Renal cortical epithelial cell (primary cell): Measurements from ENCODE around the gene BABAM2. TPM values are rescaled to one million over a fixed set of nuclear protein-coding genes. Genes with fewer than 3 reads are reported as not detected.

Experiments
- DNase-seq: peaks from one replicate; pipeline ENCODE4 v3.0.0-alpha.2; 2011; ENCODE audit warnings: low read depth
- total RNA-seq: library from RNA; depleted of rRNA; stranded (reverse); fragments of >200 nt; gene quantifications from 2 replicates; pipeline ENCODE4 v1.2.3, GENCODE V29; 2014

BABAM2 gene
- total RNA-seq, 1 donor from 2014 or later, result 57.3 TPM

DNA sequence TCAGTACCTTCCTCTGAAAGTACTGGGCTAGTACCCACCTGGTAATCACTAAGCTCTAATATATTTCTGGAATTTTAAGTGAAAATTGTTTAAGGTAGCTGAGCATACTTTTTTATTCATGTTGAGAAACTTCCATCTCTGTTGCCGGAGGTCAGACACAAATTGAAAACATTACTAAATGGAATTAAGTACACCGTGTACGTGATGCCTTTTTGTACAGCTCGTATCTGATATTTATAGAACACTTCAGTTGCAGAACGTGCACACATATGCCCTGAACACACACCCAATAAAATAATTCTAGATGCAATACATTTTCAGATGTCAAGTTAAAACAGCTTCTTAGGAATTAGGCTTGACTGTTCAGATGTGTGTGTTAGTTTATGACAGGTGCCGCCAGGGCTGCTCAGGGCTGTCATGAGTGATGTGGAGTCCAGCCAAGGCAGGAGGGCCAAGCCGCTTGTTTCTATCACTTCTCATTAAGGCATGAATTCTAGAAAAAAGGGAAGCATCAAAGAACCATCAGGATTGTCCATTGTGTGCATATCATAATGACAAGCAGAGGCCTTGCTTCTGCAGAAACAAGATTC, 421.2 kb downstream of the BABAM2 start:
- no peak for DNase-seq

DNA sequence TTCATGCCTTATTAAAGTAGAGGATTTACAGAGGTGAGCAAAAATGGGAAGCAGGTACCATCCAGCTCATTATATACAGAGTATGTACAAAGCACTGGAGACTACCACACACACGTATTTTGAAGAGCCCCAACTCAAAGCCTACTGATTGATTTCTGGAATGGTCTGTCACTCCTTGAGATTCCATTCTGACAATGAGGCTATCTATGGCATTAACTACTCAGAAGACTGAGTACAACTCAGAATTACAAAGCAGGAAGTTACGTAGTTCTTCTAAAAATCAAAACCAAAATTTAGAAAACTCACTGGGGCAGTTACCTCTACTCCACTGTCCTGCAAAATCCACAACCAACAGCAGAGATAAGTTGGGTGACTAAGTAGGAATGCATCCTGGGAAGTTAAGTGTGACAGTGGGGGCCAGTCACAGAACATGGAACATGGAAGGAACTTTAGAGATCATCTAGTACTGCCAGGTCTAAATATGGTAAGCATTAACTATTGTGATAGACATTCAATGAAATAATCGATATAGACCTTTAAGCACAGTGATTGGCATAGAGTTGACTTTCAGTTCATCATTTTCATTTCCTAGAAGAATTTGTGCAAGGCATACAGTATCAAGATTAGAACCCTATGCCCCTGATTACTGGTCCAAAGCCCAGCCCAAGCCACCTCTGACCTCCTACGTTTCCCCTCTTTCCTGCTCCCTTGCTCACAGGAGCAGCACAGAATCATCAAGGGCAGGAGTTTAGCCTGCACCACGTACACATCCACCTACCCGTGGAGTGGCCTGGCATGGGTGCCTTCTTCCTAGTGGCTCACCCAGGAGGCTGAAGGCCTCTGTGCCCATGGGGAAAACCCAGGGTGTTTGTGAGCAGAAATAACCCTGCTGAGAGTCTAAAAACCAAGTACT, 422.0 kb downstream of the BABAM2 start:
- no peak for DNase-seq

DNA sequence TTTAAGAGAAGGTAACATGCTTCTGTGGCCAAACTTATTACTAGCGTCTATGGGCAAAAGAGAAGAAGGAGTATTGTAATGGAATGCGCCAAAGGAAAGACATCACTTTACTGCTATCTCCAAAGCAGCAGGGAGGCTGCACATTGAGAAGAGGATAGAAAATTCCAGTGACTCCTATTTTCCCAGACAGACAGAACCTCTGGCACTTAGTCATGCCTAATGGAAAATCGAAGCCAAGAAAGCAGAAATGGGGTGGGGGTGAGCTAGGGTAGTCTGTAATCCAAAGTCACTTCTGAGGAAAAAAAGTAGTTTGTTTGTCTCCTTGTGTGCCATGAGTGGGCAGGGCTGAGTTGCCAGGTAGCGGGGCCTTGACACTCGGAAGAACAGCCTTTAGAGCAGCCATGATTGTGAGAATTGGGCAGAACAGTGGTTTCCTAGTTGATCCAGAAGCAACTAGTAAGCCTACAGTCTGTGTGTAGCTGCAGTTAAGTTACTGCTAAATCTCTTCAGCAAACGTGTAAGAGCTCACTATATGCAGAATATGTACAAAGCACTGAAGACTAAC, 422.8 kb downstream of the BABAM2 start:
- no peak for DNase-seq

DNA sequence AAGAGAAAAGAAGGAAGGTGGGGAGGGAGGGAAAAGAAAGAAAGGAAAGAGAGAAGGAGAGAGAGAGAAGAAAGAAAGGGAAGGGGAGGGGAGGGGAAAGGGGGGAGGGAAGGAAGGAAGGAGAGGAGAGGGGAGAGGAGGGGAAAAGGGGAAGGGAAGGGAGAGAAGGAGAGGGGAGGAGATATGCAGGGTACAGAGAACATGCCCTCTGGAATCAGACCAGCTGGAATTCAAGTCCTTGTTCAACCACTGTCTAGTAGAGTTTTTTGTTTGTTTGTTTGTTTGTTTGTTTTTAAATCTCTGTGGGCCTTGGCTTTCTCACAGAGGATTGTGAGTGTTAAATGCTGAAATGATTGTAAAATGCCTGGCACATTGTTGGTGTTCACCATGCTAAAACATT, 424.4 kb downstream of the BABAM2 start:
- DNase-seq, result no peak

DNA sequence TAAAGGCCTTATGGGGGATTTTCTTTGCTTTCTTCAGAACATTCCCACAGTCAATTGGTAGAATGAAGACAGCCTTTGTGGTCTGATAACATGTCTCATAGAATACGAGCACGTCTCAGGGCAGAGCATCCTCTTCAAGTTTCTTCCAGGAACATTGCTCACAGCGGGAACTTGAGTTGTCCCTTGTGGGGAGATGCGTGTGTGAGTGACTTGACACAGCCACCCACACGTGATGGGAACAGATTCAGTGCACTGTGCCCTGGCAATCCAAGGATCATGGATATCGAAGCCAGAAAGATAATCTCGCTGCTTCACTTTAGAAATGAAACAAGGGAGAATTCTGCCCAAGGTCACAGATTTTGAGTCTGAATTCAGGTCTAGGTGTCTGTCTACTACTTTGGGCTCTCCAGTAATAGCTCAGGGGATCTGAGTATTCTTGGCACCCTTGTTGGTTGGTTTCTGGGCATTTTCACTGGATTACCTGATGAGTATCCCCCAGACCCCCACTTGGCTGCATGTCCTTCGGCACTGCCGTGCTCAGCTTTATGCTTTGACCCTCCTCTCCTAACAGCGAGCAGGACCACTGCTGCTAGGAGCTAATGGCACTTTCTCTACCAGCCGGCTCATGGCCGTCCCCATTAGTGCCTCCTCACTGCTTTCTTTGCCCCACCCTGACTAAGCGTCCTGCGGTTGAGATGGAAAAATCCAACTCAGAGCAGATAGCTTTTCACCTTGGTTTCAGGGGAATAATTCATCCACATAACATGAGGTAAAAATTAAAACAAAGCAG, 426.2 kb downstream of the BABAM2 start:
- DNase-seq, result no peak

DNA sequence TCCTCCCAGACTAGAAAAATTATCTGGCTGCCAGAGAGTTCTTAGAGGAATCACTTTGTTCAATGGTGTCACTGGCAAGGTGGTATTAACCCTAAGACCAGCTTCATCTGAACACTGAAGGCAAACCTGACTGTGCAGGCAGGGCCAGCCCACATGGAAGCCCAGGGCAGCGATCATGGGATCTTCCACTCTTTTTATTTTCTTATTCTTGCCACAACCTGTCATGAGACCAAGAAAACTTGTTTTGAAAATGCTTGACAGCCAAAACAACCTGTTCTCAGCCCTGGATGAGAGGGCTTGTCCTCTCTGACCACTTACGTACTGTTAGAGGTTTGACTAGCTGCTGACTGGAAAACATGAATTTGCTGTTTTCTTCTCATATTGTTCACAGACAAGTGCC, 426.9 kb downstream of the BABAM2 start:
- DNase-seq, result no peak

DNA sequence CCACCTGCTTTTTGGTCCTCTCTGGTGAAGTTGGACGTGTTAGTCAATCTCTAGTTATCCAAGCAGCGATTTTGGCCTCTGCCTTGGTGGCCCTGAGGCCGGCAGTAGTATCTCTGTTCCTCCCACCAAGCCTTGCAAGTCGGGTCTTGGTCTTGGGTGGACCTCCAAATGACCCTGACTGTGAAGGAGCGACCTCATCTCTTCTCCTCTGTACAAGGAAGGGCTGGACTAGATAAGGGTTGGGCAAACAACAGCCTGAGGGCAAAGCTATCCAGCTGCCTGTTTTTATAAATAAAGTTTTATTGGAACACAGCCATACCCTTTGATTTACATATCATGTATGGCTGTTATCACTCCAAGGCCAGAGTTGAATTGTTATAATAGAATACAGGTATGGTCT, 427.5 kb downstream of the BABAM2 start:
- no peak for DNase-seq

DNA sequence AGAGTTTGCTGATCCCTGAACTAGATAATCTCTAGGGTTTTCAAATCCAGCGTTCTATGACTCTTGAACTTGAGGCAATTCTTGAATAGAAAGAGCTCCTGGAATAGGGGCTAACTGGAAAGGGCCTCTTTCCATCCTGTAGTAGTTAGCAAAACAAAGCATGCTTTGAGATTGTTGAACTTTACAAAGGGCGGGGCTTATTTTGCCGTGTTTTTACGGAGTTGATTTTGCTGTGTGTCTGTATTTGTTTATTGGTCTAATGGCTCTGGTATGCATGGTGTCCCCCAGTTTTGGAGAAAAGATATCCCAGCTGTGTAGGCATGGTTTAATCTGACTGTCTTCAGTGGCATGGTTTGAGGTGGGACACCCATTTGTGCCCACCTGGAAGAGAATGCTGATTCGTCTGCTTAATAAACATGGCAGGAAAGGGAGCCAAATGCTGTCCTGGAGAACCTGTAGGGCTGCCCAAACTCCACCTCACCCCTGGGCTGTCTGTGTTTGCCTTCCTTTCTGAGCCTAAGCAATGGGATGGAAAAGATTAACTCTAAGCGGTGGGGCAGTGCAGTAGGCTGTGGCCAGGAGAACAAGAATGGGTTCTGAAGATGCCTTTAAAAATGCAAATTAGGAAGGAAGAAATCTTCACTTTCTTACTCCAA, 428.1 kb downstream of the BABAM2 start:
- no peak for DNase-seq

DNA sequence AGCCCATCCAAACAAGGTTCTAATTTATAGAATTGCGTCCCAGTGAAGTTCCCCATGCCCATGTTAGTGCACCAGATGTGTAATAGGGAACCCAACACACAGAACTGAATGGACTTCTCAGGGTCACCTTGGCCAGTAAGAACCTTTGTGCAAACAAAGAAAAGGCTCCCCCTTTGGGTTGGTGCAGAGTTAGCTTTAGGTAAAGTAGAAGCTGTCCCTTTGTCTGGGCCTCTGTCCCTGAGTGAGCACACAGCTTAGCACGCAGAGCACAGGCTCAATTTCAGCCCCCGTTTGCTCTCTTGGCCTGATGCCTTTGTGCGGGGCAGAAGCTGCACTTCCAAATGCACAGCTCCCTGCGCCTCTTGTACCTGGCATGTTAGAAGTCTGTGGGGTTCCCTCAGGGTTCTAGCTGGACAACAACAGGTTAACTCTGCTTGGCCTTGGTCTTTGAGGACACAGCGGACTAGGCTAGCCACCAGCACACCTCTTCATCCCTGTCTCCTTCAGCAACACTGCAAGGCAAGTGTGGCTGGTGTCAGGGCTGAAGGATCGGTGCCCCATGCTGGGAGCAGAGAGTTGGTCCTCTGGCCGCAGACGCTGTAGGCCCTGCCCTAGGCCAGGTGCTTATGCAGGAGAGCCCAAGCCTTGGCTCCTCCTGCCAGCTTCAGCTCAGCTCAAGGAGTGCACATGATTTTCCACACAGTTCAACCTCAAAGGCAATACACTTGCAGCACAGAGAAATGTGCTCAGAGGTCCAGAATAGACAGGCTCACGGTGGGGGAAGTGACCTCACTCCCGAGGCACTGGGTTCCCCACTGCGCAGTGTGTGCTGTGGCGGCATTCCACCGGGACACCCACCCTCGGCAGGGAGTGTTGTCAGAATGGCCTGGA, 428.8 kb downstream of the BABAM2 start:
- no peak for DNase-seq

DNA sequence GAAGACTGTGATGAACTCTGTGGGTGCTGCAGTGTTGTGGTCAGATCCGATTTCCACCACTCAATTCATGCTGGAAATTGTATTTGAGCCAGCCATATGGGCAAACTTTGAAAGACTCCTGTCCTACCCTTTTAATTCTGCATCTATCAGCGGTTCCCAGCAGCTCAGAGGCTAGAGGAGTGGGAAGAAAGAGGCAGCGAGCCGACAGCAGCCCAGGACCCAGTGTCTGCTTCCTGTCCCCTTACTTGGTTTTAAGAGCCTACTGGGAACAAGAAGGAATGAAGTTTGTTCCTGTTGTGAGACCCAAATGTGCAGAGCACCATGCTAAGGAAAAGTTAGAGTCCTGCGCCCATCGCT, 429.5 kb downstream of the BABAM2 start:
- DNase-seq, result no peak

DNA sequence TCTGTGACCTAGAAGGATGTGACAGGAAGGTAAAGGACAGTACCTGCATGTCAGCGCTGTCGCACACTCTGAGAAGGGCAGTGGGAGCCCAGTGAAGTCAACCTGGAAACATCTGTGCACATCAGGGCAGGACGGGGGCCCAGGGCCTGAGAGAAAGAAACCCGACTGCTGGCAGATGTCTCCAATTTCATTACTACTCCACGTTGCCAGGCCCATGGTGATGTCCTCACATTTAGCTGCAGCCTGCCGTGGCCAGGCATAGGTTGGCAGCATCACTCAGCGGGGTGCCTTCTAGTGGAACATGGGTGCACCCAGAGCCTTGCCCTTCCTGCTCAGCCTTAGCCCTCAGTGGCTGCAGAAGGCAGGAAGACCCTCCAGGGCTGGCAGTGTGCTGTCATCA, 429.8 kb downstream of the BABAM2 start:
- no peak for DNase-seq

DNA sequence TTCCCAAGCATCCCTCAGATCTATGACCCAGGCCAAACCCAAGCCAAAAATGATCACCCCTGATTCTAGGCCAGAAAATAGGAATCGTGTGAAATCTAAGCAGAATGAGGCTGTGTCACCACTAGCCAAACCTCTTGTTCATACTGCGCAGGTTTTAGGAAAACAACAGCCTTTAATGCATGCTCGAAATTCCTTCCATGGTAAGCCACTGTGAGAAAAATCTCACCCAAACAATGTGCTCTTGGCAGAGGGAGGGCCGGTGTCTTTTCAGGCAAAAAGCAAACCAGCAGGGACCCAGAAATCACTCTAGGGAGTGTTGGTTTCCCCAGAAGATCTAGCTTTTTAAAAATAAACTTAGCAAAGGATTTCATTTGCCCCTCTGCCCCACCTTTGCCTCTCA, 430.9 kb downstream of the BABAM2 start:
- peak; percentile 21 for DNase-seq

DNA sequence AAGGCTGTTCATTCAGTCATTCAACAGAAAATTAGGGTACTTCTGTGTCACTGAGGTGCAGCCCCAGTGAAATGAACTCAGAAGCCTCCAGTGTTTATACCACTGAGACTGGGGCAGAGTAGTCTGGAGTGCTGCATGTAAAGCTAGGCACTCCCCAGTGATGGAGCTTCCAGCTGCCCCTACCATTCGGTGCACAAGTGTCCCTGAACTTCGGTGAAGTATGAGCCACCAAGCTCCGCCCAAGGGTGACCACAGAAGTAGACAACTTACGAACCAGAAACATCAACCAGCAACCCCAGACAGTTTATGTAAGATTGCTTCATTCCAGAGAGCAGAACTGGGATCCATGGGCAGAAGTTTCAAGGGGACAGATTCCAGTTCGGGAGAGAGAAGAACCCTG, 431.5 kb downstream of the BABAM2 start:
- DNase-seq, result no peak

DNA sequence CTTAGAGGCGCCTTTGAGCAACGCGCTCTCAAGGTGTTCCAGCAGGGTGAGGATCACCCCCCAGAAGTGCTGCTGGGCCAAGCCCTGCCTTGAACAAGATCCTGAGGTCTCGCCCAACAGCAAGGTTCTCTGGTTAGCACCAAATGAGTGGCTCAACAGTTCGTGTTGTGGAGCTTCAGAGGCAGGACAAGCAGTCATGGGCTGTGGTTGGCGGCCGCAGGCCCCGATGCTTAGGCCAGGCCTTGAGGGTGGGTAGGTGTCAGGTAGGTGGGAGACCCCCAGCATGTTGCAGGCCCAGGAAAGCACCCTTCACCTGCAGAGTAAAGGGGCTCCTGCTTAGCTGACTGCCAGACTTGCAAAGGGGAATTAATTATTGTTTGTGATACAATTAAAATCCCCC, 431.9 kb downstream of the BABAM2 start:
- no peak for DNase-seq

DNA sequence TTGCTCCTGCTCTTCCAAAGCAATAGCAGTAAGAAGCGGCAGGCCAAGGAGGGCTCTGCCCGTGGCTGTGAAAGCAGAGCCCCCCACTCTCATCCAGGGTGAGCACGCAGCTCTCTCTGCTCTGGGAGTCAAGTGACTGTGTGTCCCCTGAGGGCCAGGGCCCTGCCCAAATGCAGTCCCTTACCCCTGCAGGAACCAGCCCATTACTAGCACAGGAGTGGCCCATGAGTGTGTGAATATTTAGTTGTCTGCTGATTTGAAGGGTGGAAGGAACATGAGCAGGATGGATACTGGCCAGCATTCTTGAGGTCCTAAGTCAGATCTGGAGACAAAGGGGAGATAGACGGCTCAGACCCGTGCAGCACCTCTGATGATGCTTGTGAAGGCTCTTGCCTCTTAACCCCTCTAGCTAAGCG, 432.5 kb downstream of the BABAM2 start:
- no peak for DNase-seq

DNA sequence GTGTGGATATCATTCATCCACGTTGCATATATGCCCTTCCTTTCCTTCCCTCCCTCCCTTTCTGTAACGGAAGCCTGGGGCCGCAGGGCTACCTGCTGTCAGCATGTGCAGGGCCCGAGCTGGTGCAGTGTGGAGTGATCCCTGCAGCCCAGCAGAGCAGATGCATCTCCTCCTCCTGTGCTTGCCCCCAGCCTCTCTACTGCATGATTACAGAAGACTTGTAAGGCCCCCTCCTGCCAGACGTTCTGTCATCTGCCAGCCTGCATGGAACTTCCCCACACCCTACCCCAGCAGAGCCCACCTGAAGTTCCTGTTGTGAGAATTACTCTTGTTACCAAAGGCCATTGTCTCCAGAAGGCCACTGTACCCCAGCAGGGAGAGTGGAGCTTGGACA, 434.6 kb downstream of the BABAM2 start:
- DNase-seq, result no peak

DNA sequence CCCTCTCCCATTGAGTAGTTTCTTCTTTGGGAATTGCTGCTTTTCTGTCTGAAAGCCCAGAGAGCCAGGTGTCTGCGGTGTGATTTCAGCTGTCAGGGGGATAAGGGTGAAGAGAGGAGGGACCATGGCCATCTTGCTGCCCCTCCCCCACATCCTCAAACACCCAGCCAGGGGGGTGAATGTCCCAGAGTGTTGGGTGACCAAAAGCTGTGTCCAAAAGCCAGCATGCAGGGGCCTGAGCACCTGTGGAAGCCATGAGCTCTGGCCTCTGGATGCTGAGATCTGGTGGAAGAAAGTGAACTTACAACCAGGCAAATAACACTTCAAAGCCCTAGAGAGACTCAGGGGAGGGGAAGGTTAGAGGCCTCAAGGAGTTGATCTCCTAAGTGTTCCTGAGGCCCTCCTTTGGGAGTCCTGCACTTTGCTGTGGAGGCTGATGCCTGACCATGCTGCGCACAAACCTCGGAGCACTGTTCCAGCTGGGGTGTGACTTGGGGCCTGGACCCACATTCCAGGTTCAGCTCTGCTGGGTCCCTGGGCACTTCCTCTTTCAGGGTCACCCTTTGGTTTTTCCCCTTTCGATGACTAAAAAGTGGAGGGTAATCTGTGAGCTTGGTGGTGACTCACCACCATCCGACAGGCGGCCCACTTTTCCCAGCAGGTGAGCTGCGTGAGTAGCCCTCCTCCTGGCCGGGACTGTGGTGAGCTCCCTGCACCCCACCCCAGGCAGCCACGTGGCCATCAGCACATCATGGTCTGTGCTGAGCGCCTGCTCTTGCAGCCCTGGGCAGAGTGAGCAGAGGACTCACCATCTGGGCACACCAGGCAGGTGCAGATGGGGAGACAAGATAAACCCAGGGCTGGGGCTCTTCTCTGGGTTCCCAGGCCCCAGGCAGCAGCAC, 435.3 kb downstream of the BABAM2 start:
- DNase-seq, result peak; percentile 88

DNA sequence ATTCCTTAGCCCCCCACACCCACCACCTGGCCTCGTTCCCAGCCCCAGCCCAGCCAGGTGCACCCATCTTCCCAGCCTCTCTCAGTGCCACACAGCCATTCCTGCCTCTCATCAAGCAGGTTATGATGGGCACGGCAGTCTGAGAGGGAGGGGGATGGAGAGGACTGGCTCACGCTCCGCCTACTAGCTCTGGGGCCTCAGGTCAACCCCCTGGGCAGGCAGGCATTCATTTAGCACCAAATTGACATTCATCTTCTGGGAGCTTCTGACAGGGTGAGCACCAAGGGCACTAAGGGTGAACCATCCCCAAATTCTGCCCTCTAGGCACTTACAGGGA, 435.9 kb downstream of the BABAM2 start:
- no peak for DNase-seq

DNA sequence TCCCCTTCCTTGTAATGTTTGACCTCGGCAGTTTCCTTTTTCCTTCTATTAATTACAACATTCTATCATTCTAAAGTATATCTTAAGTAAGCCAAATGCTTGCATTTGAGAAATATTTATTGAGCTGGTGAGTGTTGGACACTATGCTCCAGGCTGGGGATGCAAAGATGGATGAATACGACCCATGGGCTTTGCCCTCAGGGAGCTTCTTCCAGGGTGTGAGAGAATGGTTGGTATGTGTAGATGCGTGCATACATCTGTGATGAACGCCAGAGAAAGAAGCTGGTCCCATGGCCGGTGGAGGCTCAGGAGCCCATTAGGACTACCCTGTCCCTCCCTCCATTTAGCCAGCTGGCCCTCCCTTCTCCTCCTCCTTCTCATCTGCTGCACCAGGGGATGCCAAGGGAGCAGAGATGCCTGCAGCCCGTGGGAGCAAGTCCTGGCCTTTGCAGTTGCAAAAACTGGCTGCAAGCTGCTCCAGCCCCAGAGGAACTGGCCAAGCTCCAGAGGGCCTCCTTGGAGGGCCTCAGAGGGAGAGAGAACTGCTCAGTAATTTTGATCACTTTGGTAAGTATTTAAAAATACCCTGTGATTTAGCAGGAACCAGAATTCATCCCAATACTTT, 436.5 kb downstream of the BABAM2 start:
- no peak for DNase-seq

DNA sequence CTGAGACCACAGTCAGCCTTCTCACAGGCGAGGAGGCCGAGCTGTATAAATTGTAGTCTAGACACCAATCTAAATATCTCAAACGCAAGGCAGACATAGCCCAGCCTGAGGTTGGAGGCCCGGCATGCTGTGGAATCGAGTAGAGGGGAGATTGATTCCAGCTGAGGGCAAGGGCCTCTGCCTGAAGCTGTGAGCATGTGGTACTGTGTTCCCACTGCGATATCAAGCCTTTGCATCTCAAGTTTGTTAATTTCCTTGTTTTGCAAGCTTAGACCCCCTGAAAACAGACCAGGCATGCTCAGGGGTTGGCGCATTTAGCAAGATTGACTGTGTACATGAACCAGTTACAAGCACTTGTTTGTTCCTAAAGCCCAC, 437.0 kb downstream of the BABAM2 start:
- DNase-seq, result no peak
